GM13976 (cell line): ENCODE data around the gene SPC25.

Experiments used
- DNase-seq: peaks from one replicate; pipeline ENCODE4 v3.0.0; 2012; ENCODE audit warnings: low spot score
- CTCF ChIP-seq: IDR thresholded peaks from 2 replicates; pipeline ENCODE4 v1.5.1; 2012; ENCODE audit warnings: borderline replicate concordance, mild to moderate bottlenecking; ENCODE audit not compliant: insufficient read depth; ENCODE audit errors: extremely low read depth, missing control alignments, control extremely low read depth
- in situ Hi-C: fragments of 300-500 bp; cut with MboI; formaldehyde crosslinking; loops from one replicate; pipeline ENCODE4 v1.12.0; 2022; ENCODE audit warnings: low sequenced_read_pairs, mixed read lengths, inconsistent platforms; ENCODE audit not compliant: unreplicated experiment

Gene SPC25

GRCh38 chr2:168858146-168858545, 32.1 kb downstream of the SPC25 start:
- TF ChIP-seq CTCF: no peak
- in situ Hi-C loops: no loop called here
- DNase-seq: no peak

- in situ Hi-C loops: no loop called here
- TF ChIP-seq CTCF: no peak
- no peak for DNase-seq
These were observed 34.6 kb downstream of the SPC25 start for GRCh38 chr2:168855601-168856000.

GRCh38 chr2:168854651-168855050, 35.6 kb downstream of the SPC25 start:
- DNase-seq: no peak
- in situ Hi-C loops: no loop called here
- no peak for TF ChIP-seq CTCF

GRCh38 chr2:168853471-168853870, 36.8 kb downstream of the SPC25 start:
- DNase-seq: no peak
- no peak for TF ChIP-seq CTCF
- in situ Hi-C loops: no loop called here

GRCh38 chr2:168852481-168852880, 37.7 kb downstream of the SPC25 start:
- TF ChIP-seq CTCF: no peak
- in situ Hi-C loops: no loop called here
- DNase-seq: no peak

- in situ Hi-C loops: no loop called here
- TF ChIP-seq CTCF: no peak
- no peak for DNase-seq
These were observed 38.4 kb downstream of the SPC25 start for GRCh38 chr2:168851674-168852320.

- in situ Hi-C loops: no loop called here
- no peak for TF ChIP-seq CTCF
- no peak for DNase-seq
These were observed 39.4 kb downstream of the SPC25 start for GRCh38 chr2:168850846-168851245.
